Endothelial cell of umbilical vein (primary cell): ENCODE results near the gene CALN1. TPM values are rescaled to one million over a fixed set of nuclear protein-coding genes. Genes with fewer than 3 reads are reported as not detected.

Experiments
- BruUV-seq: library from RNA; stranded (reverse); fragments of 400-500 nt; replicated peaks from 2 replicates; lab custom pipeline; 2021; lab: Mats Ljungman, UMichigan
- CTCF ChIA-PET: fragments of 300-600, 350-600 bp; sonication (Branson Sonifier 250); formaldehyde crosslinking; loops from one replicate; lab custom pipeline; 2021; ENCODE audit warnings: antibody characterized with exemption, inconsistent platforms; lab: Charles Lee
- POLR2A ChIA-PET: fragments of 300-600, 350-600 bp; sonication (Branson Sonifier 250); formaldehyde crosslinking; loops from one replicate; lab custom pipeline; 2021; ENCODE audit warnings: antibody characterized with exemption, inconsistent platforms; lab: Charles Lee
- DNase-seq: peaks from one replicate; pipeline ENCODE4 v3.0.0-alpha.2; 2011; ENCODE audit warnings: low read depth, low spot score
- FAIRE-seq: peaks from 2 replicates; lab custom pipeline; 2011; peaks lifted over from hg19 to GRCh38; lab: Jason Lieb, UNC
- H2AFZ ChIP-seq: 2 replicates; pipeline ENCODE4 v1.6.0; 2012; ENCODE audit warnings: low read depth, low read length, control low read depth, inconsistent platforms
- H3K27ac ChIP-seq: 2 replicates; pipeline ENCODE4 v1.5.1; 2011; ENCODE audit warnings: low read depth, mild to moderate bottlenecking, control low read depth, low read length, moderate library complexity; ENCODE audit not compliant: insufficient read depth
- H3K27me3 ChIP-seq, 2 experiments: 2 replicates each; pipeline versions ENCODE4 v1.6.0 to v1.6.1; 2011; ENCODE audit warnings: low read length in 2 of 2, mixed read lengths in 1 of 2; ENCODE audit not compliant: control insufficient read depth in 2 of 2, insufficient read depth in 2 of 2
- H3K36me3 ChIP-seq, 2 experiments: 2 replicates in 1 of 2; 3 replicates in 1 of 2; pipeline ENCODE4 v1.5.1; 2011; ENCODE audit warnings: low read length in 2 of 2, mild to moderate bottlenecking in 1 of 2, moderate library complexity in 1 of 2; ENCODE audit not compliant: control insufficient read depth in 2 of 2, insufficient read depth in 2 of 2; ENCODE audit errors: extremely low read depth in 1 of 2
- H3K4me1 ChIP-seq: 3 replicates; pipeline ENCODE4 v1.5.1; 2011; ENCODE audit warnings: mild to moderate bottlenecking, low read length; ENCODE audit not compliant: control insufficient read depth, insufficient read depth; ENCODE audit errors: extremely low read depth
- H3K4me2 ChIP-seq: 2 replicates; pipeline ENCODE4 v1.6.1; 2011; ENCODE audit warnings: low read length, control low read depth, mixed read lengths; ENCODE audit not compliant: insufficient read depth
- H3K4me3 ChIP-seq, 3 experiments: fragments of 200-600 bp in 1 of 3; sonication (generic), shearing (Covaris generic) in 1 of 3; replicated peaks in 1 of 3; 2 replicates each; pipeline ENCODE4 v1.5.1; 2011 to 2016; ENCODE audit warnings: control low read depth in 3 of 3, low read length in 3 of 3, mild to moderate bottlenecking in 2 of 3, inconsistent platforms in 1 of 3, low read depth in 1 of 3, moderate library complexity in 1 of 3; ENCODE audit not compliant: insufficient read depth in 1 of 3
- H3K79me2 ChIP-seq: 2 replicates; pipeline ENCODE4 v1.6.0; 2012; ENCODE audit warnings: low read length, inconsistent platforms; ENCODE audit not compliant: control insufficient read depth, insufficient read depth
- H3K9ac ChIP-seq: replicated peaks from 2 replicates; pipeline ENCODE3; 2011; ENCODE audit warnings: low read length, control low read depth; ENCODE audit not compliant: insufficient read depth; ENCODE audit errors: extremely low read depth
- H3K9me1 ChIP-seq: replicated peaks from 3 replicates; pipeline ENCODE4 v1.6.0; 2011; ENCODE audit warnings: mild to moderate bottlenecking, low read length; ENCODE audit not compliant: control insufficient read depth, insufficient read depth; ENCODE audit errors: extremely low read depth
- H3K9me3 ChIP-seq: replicated peaks from 2 replicates; pipeline ENCODE4 v1.5.1; 2012; ENCODE audit warnings: low read length, inconsistent platforms; ENCODE audit not compliant: control insufficient read depth, insufficient read depth
- H4K20me1 ChIP-seq: replicated peaks from 2 replicates; pipeline ENCODE3; 2011; ENCODE audit warnings: mild to moderate bottlenecking, low read length; ENCODE audit not compliant: control insufficient read depth, insufficient read depth; ENCODE audit errors: extremely low read depth
- EZH2 ChIP-seq: IDR thresholded peaks from 2 replicates; pipeline ENCODE4 v1.6.1; 2012; ENCODE audit warnings: borderline replicate concordance, low read depth, mild to moderate bottlenecking, moderate library complexity, low read length, inconsistent platforms; ENCODE audit not compliant: severe bottlenecking
- FOS ChIP-seq: IDR thresholded peaks from 2 replicates; pipeline ENCODE4 v1.6.1; 2011; ENCODE audit warnings: mild to moderate bottlenecking, low read length, moderate library complexity, borderline replicate concordance; ENCODE audit not compliant: insufficient read depth
- GATA2 ChIP-seq: IDR thresholded peaks from 2 replicates; pipeline ENCODE4 v1.7.0; 2011; ENCODE audit warnings: low read depth, mild to moderate bottlenecking, moderate library complexity, mixed read lengths, low read length; ENCODE audit not compliant: insufficient read length, insufficient read depth
- JUN ChIP-seq: IDR thresholded peaks from 2 replicates; pipeline ENCODE4 v1.6.1; 2011; ENCODE audit warnings: borderline replicate concordance, low read depth; ENCODE audit not compliant: insufficient read length, insufficient read depth
- MYC ChIP-seq: IDR thresholded peaks from one replicate; pipeline ENCODE4 v1.6.1; 2011; ENCODE audit warnings: mild to moderate bottlenecking, low read depth, low read length
- POLR2A ChIP-seq: IDR thresholded peaks from 2 replicates; pipeline ENCODE4 v1.6.1; 2012; ENCODE audit warnings: low read depth, mild to moderate bottlenecking, control low read depth, low read length
- POLR2AphosphoS5 ChIP-seq: IDR thresholded peaks from 2 replicates; pipeline ENCODE4 v1.6.1; 2012; ENCODE audit warnings: low read depth, mild to moderate bottlenecking, control low read depth, low read length, moderate library complexity; ENCODE audit not compliant: insufficient read depth
- dilution Hi-C: fragments of 300-500 bp; cut with MboI; formaldehyde crosslinking; loops from one replicate; pipeline ENCODE4 v1.15.0; 2019; ENCODE audit warnings: low sequenced_read_pairs; ENCODE audit not compliant: extremely low pct_ligation_motif_present
- intact Hi-C: fragments of 100-400 bp; cut with micrococcal nuclease; formaldehyde crosslinking; loops from one replicate; pipeline ENCODE4 v1.10.0; 2022
- polyA plus RNA-seq, 4 experiments: library from polyadenylated mRNA; depleted of rRNA in 3 of 4; stranded (reverse) in 3 of 4; unstranded in 1 of 4; fragments of >200 nt; gene quantifications; 2 replicates each; pipeline versions ENCODE4 v1.2.1 to v1.2.3, GENCODE V29; 2011 to 2012; ENCODE audit warnings: missing spikeins in 1 of 4
- total RNA-seq: library from RNA; stranded (reverse); gene quantifications from 2 replicates; pipeline ENCODE4 v1.2.3, GENCODE V29; 2021
- TF ChIP-seq, protein P1 (sequence below): IDR thresholded peaks from 2 replicates; pipeline ENCODE4 v1.6.1; 2011; ENCODE audit not compliant: insufficient read depth, insufficient read length
- TF ChIP-seq, protein P2 (sequence below), 2 donors: IDR thresholded peaks; 1 replicate in 1 of 2; 2 replicates in 1 of 2; pipeline ENCODE4 v1.5.1; 2011; ENCODE audit warnings: low read length in 2 of 2, mild to moderate bottlenecking in 2 of 2, moderate library complexity in 2 of 2, control low read depth in 1 of 2, inconsistent platforms in 1 of 2, low read depth in 1 of 2; ENCODE audit not compliant: insufficient read depth in 1 of 2; ENCODE audit errors: extremely low read depth in 1 of 2

Gene CALN1
- total and polyA plus RNA-seq, 2 donors (not counting 3 experiments of a cell fraction or from before 2014, with no cell fraction given) = not detected

DNA sequence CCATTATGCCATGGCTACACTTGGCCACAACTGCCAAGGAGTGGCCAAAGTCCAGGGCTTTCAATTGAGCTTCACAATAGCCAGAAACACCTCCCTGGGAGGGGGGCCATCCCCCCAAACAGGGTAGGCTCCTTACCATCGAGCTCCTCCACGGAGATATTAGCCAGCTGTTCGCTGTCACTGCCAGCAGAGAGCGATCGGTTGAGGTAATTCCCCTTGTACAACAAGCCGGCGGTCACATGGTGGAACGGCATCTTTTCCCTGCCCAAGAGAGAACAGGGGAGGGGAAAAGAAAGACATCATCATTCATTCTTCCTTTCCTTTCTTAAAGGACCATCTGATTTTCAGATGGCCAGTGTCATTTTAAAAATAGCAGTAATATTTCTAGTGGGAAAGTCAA is 133.6 kb downstream of the CALN1 start:
- POLR2A ChIA-PET = no interaction called here
- TF ChIP-seq POLR2A = no peak
- TF ChIP-seq, protein P1, sequence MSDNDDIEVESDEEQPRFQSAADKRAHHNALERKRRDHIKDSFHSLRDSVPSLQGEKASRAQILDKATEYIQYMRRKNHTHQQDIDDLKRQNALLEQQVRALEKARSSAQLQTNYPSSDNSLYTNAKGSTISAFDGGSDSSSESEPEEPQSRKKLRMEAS = no peak
- no peak for TF ChIP-seq FOS
- no peak for TF ChIP-seq MYC
- no peak for TF ChIP-seq POLR2AphosphoS5
- no peak for TF ChIP-seq EZH2
- TF ChIP-seq JUN = no peak
- no peak for TF ChIP-seq GATA2
- TF ChIP-seq, protein P2, sequence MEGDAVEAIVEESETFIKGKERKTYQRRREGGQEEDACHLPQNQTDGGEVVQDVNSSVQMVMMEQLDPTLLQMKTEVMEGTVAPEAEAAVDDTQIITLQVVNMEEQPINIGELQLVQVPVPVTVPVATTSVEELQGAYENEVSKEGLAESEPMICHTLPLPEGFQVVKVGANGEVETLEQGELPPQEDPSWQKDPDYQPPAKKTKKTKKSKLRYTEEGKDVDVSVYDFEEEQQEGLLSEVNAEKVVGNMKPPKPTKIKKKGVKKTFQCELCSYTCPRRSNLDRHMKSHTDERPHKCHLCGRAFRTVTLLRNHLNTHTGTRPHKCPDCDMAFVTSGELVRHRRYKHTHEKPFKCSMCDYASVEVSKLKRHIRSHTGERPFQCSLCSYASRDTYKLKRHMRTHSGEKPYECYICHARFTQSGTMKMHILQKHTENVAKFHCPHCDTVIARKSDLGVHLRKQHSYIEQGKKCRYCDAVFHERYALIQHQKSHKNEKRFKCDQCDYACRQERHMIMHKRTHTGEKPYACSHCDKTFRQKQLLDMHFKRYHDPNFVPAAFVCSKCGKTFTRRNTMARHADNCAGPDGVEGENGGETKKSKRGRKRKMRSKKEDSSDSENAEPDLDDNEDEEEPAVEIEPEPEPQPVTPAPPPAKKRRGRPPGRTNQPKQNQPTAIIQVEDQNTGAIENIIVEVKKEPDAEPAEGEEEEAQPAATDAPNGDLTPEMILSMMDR (IDR thresholded peaks at IDR 0.05; ENCODE audit: extremely low read depth in 1 of 2, insufficient read depth in 1 of 2, low read depth in 1 of 2, low read length in 2 of 2) = no peak
- intact Hi-C loops = no loop called here
- H2AFZ ChIP-seq = no peak overlapping the region
- no TSS peak for BruUV-seq
- H3K4me3 ChIP-seq = no peak overlapping the region
- FAIRE-seq (no peak), DNase-seq (no peak)
- H3K27me3 ChIP-seq = no peaks in the 10 kb centered on the region
- CTCF ChIA-PET = no interaction called here
- no peaks in the 10 kb centered on the region for H3K9me1 ChIP-seq
- no peak overlapping the region for H3K9ac ChIP-seq
- no peaks in the 10 kb centered on the region for H3K4me1 ChIP-seq
- no peak overlapping the region for H3K4me2 ChIP-seq
- H3K79me2 ChIP-seq = no peaks in the 10 kb centered on the region
- dilution Hi-C loops = no loop called here
- no peaks in the 10 kb centered on the region for H4K20me1 ChIP-seq
- H3K36me3 ChIP-seq = no peaks in the 10 kb centered on the region
- peaks cover 4% of the 10 kb centered on the region for H3K9me3 ChIP-seq
- H3K27ac ChIP-seq = no peak overlapping the region
